Osteoblast (primary cell): Measurements from ENCODE around the gene MSANTD1. TPM values are rescaled to one million over a fixed set of nuclear protein-coding genes. Genes with fewer than 3 reads are reported as not detected.

Source experiments
- DNase-seq: peaks from one replicate; pipeline ENCODE4 v3.0.0; 2011; ENCODE audit warnings: low spot score, mixed read lengths; ENCODE audit not compliant: insufficient read length; ENCODE audit errors: missing footprints
- H2AFZ ChIP-seq: 2 replicates; pipeline ENCODE4 v1.6.0; 2011; ENCODE audit warnings: mild to moderate bottlenecking, low read length
- H3K27ac ChIP-seq: 2 replicates; pipeline ENCODE4 v1.5.1; 2011; ENCODE audit warnings: mild to moderate bottlenecking, low read depth, low read length, moderate library complexity
- H3K27me3 ChIP-seq: 2 replicates; pipeline ENCODE4 v1.6.0; 2012; ENCODE audit warnings: mild to moderate bottlenecking, control low read depth, inconsistent platforms, low read length, moderate library complexity; ENCODE audit not compliant: insufficient read depth
- H3K36me3 ChIP-seq: 2 replicates; pipeline ENCODE4 v1.5.1; 2011; ENCODE audit warnings: mild to moderate bottlenecking, low read length, control low read depth, moderate library complexity; ENCODE audit not compliant: insufficient read depth
- H3K4me1 ChIP-seq: 2 replicates; pipeline ENCODE4 v1.5.1; 2011; ENCODE audit warnings: mild to moderate bottlenecking, low read length, control low read depth, moderate library complexity; ENCODE audit not compliant: insufficient read depth
- H3K4me2 ChIP-seq: 2 replicates; pipeline ENCODE4 v1.6.0; 2011; ENCODE audit warnings: mild to moderate bottlenecking, low read length; ENCODE audit not compliant: insufficient read depth
- H3K4me3 ChIP-seq: fragments of 200-600 bp; sonication (generic); 3 replicates; pipeline ENCODE4 v1.5.1; 2012; ENCODE audit warnings: mild to moderate bottlenecking, low read length, inconsistent platforms; ENCODE audit not compliant: insufficient read depth
- H3K79me2 ChIP-seq: 2 replicates; pipeline ENCODE4 v1.6.0; 2012; ENCODE audit warnings: mild to moderate bottlenecking, low read length, control low read depth, inconsistent platforms; ENCODE audit not compliant: insufficient read depth
- H3K9me3 ChIP-seq: 2 replicates; pipeline ENCODE4 v1.5.1; 2011; ENCODE audit warnings: low read depth, low read length, control low read depth
- H4K20me1 ChIP-seq: 2 replicates; pipeline ENCODE4 v1.6.0; 2012; ENCODE audit warnings: mild to moderate bottlenecking, low read length, control low read depth; ENCODE audit not compliant: insufficient read depth
- CTCF ChIP-seq: IDR thresholded peaks from 2 replicates; pipeline ENCODE4 v1.5.1; 2011; ENCODE audit warnings: mild to moderate bottlenecking, low read depth, low read length, moderate library complexity; ENCODE audit errors: extremely low read depth
- total RNA-seq: library from RNA; depleted of rRNA; stranded (reverse); fragments of >200 nt; gene quantifications from 2 replicates; pipeline ENCODE4 v1.2.3, GENCODE V29; 2012

MSANTD1 gene
- total RNA-seq, 1 donor, result 0.72 TPM

- Histone ChIP-seq H3K36me3 (no peaks in the 10 kb centered on the region), H3K79me2 (no peaks in the 10 kb centered on the region), H3K4me1 (peaks cover 15% of the 10 kb centered on the region), H3K4me2 (peak overlapping the region; percentile 85), H2AFZ (peak overlapping the region; percentile 29), H3K27me3 (peaks cover 20% of the 10 kb centered on the region), H3K4me3 (peak overlapping the region; percentile 58), H4K20me1 (no peaks in the 10 kb centered on the region), H3K9me3 (no peaks in the 10 kb centered on the region), H3K27ac (peak overlapping the region; percentile 37)
- no peak for TF ChIP-seq CTCF
- peak; percentile 55 for DNase-seq
Observed at GRCh38 chr4:3286335-3287175, 37.6 kb downstream of the MSANTD1 start.

- Histone ChIP-seq H4K20me1 (no peaks in the 10 kb centered on the region), H3K4me2 (no peak overlapping the region)
- no peak for TF ChIP-seq CTCF
Observed at GRCh38 chr4:3287271-3287971, 38.5 kb downstream of the MSANTD1 start.

GRCh38 chr4:3287972-3288570 lies 39.1 kb downstream of the MSANTD1 start:
- TF ChIP-seq CTCF, result no peak
- Histone ChIP-seq H4K20me1 (no peaks in the 10 kb centered on the region), H2AFZ (no peak overlapping the region), H3K27me3 (peaks cover 18% of the 10 kb centered on the region), H3K4me3 (no peak overlapping the region), H3K4me1 (peaks cover 20% of the 10 kb centered on the region), H3K36me3 (no peaks in the 10 kb centered on the region), H3K4me2 (no peak overlapping the region), H3K79me2 (no peaks in the 10 kb centered on the region), H3K9me3 (no peaks in the 10 kb centered on the region), H3K27ac (no peak overlapping the region)
- peak; percentile 39 for DNase-seq

More at GRCh38 chr4:3287271-3287971, 38.5 kb downstream of the MSANTD1 start:
- Histone ChIP-seq H3K4me3 (no peak overlapping the region), H3K36me3 (no peaks in the 10 kb centered on the region), H3K27ac (no peak overlapping the region), H3K9me3 (no peaks in the 10 kb centered on the region), H3K79me2 (no peaks in the 10 kb centered on the region), H2AFZ (no peak overlapping the region), H3K4me1 (peaks cover 20% of the 10 kb centered on the region), H3K27me3 (peaks cover 20% of the 10 kb centered on the region)
- peak; percentile 72 for DNase-seq

- no peak for TF ChIP-seq CTCF
- H3K27ac ChIP-seq, result no peak overlapping the region
- no peak overlapping the region for H2AFZ ChIP-seq
- H3K9me3 ChIP-seq, result no peaks in the 10 kb centered on the region
- peaks cover 4% of the 10 kb centered on the region for H3K79me2 ChIP-seq
- H3K4me2 ChIP-seq, result no peak overlapping the region
- no peaks in the 10 kb centered on the region for H4K20me1 ChIP-seq
- peak; percentile 48 for DNase-seq
- peaks cover 16% of the 10 kb centered on the region for H3K27me3 ChIP-seq
- peaks cover 22% of the 10 kb centered on the region for H3K4me1 ChIP-seq
- no peaks in the 10 kb centered on the region for H3K36me3 ChIP-seq
- H3K4me3 ChIP-seq, result no peak overlapping the region
Observed at GRCh38 chr4:3288571-3289094, 39.7 kb downstream of the MSANTD1 start.
